ENCODE data around the gene TTI1. TPM values are rescaled to one million over a fixed set of nuclear protein-coding genes. Genes with fewer than 3 reads are reported as not detected.

The TTI1 gene
- total and polyA plus RNA-seq, 7 donors: 11.4 to 29.7 (median 15.4) TPM

- TF ChIP-seq CTCF (IDR thresholded peaks at IDR 0.05): no peak
- no peak overlapping the region for H3K27ac ChIP-seq
- peaks cover 14% of the 10 kb centered on the region for H3K4me1 ChIP-seq
- H3K27me3 ChIP-seq (ENCODE audit: insufficient read depth in 3 of 3, low read length in 2 of 3): no peaks in the 10 kb centered on the region
- intact Hi-C loops (cut with DNase I): loop anchor here (5.0 to 10.0 kb wide), 3 partner anchors 245 to 437 kb away; no protein-coding TSS in a partner anchor
- no peak for DNase-seq
- 91 to 92% (median 92%) methylated on average over 15 of the region's 15 CpGs for WGBS, 3 donors
- no peaks in the 10 kb centered on the region for H3K9me3 ChIP-seq
- ATAC-seq: no peak
- peaks cover 18 to 98% of the 10 kb centered on the region in 2 donors for H3K36me3 ChIP-seq (ENCODE audit: insufficient read depth in 1 of 2, low read depth in 1 of 2)
- no peak overlapping the region for H3K4me3 ChIP-seq
Measured at GRCh38 chr20:37999526-38000263, 33.6 kb downstream of the TTI1 start.

- Histone ChIP-seq H3K4me3 (no peak overlapping the region), H3K4me1 (peaks cover 32% of the 10 kb centered on the region), H3K27ac (no peak overlapping the region), H3K9me3 (no peaks in the 10 kb centered on the region), H3K27me3 (ENCODE audit: insufficient read depth in 3 of 3, low read length in 2 of 3) (no peaks in the 10 kb centered on the region), H3K36me3 (ENCODE audit: insufficient read depth in 1 of 2, low read depth in 1 of 2) (peaks cover 18 to 79% of the 10 kb centered on the region in 2 donors)
- intact Hi-C loops (cut with DNase I): loop anchor here (5.0 to 10.0 kb wide), 3 partner anchors 243 to 435 kb away; no protein-coding TSS in a partner anchor
- 93 to 100% (median 96%) methylated on average over 3 of the region's 3 CpGs for WGBS, 3 donors
- ATAC-seq (no peak), DNase-seq (no peak)
- no peak for TF ChIP-seq CTCF (IDR thresholded peaks at IDR 0.05)
Measured at GRCh38 chr20:37997516-37997915, 35.7 kb downstream of the TTI1 start.

DNA sequence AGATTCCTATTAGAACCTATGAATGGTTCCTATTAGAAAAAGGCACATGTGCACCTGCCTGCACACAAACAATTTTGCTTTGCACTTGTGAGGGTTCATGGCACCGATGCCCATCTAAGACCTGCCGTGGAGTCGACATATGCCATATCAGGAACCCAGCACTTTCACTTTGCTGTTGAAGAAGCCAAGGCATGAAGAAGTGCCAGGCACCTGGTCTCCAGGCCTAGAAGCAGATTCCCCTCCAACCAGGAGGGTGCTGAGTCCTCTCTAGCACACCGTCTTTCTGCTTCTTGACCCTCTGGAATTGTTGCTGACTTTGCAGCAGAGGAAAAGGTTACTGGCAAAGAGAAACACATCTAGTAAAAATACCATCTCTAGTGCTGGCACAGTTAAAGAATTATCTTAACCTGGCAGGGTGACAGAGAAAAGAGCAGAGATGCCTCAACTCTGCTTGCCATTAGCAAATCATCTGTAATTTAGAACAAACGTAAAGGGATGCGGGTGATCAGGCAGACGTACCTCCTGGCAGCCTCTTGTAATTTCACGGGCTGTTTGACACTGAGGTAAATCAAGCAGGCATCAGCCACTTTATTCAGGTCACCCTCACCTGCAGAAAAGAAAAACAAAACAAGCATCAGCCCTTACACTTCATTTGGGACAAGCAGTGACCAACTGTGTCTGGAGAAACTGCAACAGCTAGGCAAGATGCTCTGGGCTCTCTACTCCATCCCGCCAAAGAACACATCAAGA, 37.2 kb downstream of the TTI1 start:
- peak overlapping the region; percentile 0 for H3K27ac ChIP-seq
- peaks cover 18 to 66% of the 10 kb centered on the region in 2 donors for H3K36me3 ChIP-seq (ENCODE audit: insufficient read depth in 1 of 2, low read depth in 1 of 2)
- DNase-seq (no peak), ATAC-seq (no peak)
- no peak for TF ChIP-seq CTCF (IDR thresholded peaks at IDR 0.05)
- H3K27me3 ChIP-seq (ENCODE audit: insufficient read depth in 3 of 3, low read length in 2 of 3): no peaks in the 10 kb centered on the region
- no peak overlapping the region for H3K4me3 ChIP-seq
- intact Hi-C loops (cut with DNase I): loop anchor here (5.0 to 10.0 kb wide), 3 partner anchors 241 to 434 kb away; no protein-coding TSS in a partner anchor
- WGBS, 3 donors: 47 to 63% (median 47%) methylated on average over 9 of the region's 9 CpGs
- H3K4me1 ChIP-seq: peaks cover 47% of the 10 kb centered on the region
- H3K9me3 ChIP-seq: no peaks in the 10 kb centered on the region

- peaks cover 62% of the 10 kb centered on the region for H3K4me1 ChIP-seq
- no peaks in the 10 kb centered on the region for H3K27me3 ChIP-seq (ENCODE audit: insufficient read depth in 3 of 3, low read length in 2 of 3)
- 37 to 54% (median 44%) methylated on average over 4 of the region's 4 CpGs for WGBS, 3 donors
- ATAC-seq: peak; percentile 63 to 78 (median 68)
- DNase-seq: peak; percentile 32 to 70
- H3K27ac ChIP-seq: peak overlapping the region; percentile 91
- H3K9me3 ChIP-seq: no peaks in the 10 kb centered on the region
- no peak for TF ChIP-seq CTCF (IDR thresholded peaks at IDR 0.05)
- no peak overlapping the region for H3K4me3 ChIP-seq
- H3K36me3 ChIP-seq (ENCODE audit: insufficient read depth in 1 of 2, low read depth in 1 of 2): peaks cover 14 to 55% of the 10 kb centered on the region in 2 donors
- intact Hi-C loops (cut with DNase I): loop anchor here (5.0 to 10.0 kb wide), 4 partner anchors 92 to 430 kb away; partner anchors contain the start of gene VSTM2L (in 1 of the 2)
Measured at GRCh38 chr20:37994512-37994911, 38.7 kb downstream of the TTI1 start.
